K562 (cell line): ENCODE measurements around the gene SORCS2. TPM values are rescaled to one million over a fixed set of nuclear protein-coding genes. Genes with fewer than 3 reads are reported as not detected.

ENCODE experiments used
- ATAC-seq: fragments of 200-7000 bp; cut with Tn5 transposase; 3 replicates; pipeline ENCODE4 v1.9.1; 2020; ENCODE audit warnings: moderate library complexity
- BruUV-seq: library from RNA; stranded (reverse); fragments of 400-500 nt; replicated peaks from 2 replicates; lab custom pipeline; 2021; lab: Mats Ljungman, UMichigan
- CTCF ChIA-PET: fragments of 300-600 bp; formaldehyde crosslinking; extraction: SDS; loops from one replicate; lab custom pipeline; 2021; ENCODE audit warnings: low intra/inter-chr PET ratio; lab: Yijun Ruan, JAX
- POLR2A ChIA-PET: fragments of 300-600, 350-650 bp; sonication (Branson Sonifier 250); formaldehyde crosslinking; extraction: SDS; loops from one replicate; lab custom pipeline; 2021; ENCODE audit warnings: antibody characterized with exemption, inconsistent platforms; lab: Yijun Ruan, JAX
- DNase-seq, 4 experiments: peaks; one replicate each; pipeline versions ENCODE4 v3.0.0 to v3.0.0-alpha.2; 2011 to 2018; ENCODE audit warnings: low spot score in 3 of 4, mixed read lengths in 3 of 4; ENCODE audit errors: extremely low read depth in 1 of 4
- FAIRE-seq: peaks from 2 replicates; lab custom pipeline; 2011; peaks lifted over from hg19 to GRCh38; lab: Jason Lieb, UNC
- H2AFZ ChIP-seq: 2 replicates; pipeline ENCODE4 v1.6.0; 2011; ENCODE audit warnings: low read depth, low read length, control low read depth, inconsistent platforms
- H3K27ac ChIP-seq: fragments of 200-600 bp; 3 replicates; pipeline ENCODE4 v1.8.0; 2011; ENCODE audit warnings: low read depth, mild to moderate bottlenecking, control low read depth, inconsistent platforms, low read length, moderate library complexity, mixed read lengths; ENCODE audit errors: extremely low read depth
- H3K27me3 ChIP-seq, 2 experiments: fragments of 300-600 bp in 1 of 2; 2 replicates in 1 of 2; 3 replicates in 1 of 2; pipeline versions ENCODE4 v1.6.0 to v1.8.0; 2011; ENCODE audit warnings: inconsistent platforms in 2 of 2, low read length in 2 of 2, mild to moderate bottlenecking in 1 of 2, mixed read lengths in 1 of 2, moderate library complexity in 1 of 2; ENCODE audit not compliant: control insufficient read depth in 2 of 2, insufficient read depth in 2 of 2
- H3K36me3 ChIP-seq: fragments of 300-600 bp; 3 replicates; pipeline ENCODE4 v1.8.0; 2011; ENCODE audit warnings: mild to moderate bottlenecking, low read length, inconsistent platforms; ENCODE audit not compliant: control insufficient read depth, insufficient read depth
- H3K4me1 ChIP-seq, 2 experiments: fragments of 200-600 bp in 1 of 2; replicated peaks in 1 of 2; 2 replicates in 1 of 2; 3 replicates in 1 of 2; pipeline versions ENCODE4 v1.5.1 to v1.8.0; 2011; ENCODE audit warnings: inconsistent platforms in 2 of 2, low read length in 2 of 2, mild to moderate bottlenecking in 1 of 2, mixed read lengths in 1 of 2, moderate library complexity in 1 of 2; ENCODE audit not compliant: control insufficient read depth in 2 of 2, insufficient read depth in 2 of 2
- H3K4me2 ChIP-seq: 2 replicates; pipeline ENCODE4 v1.6.1; 2011; ENCODE audit warnings: low read length, control low read depth, inconsistent platforms, mixed read lengths; ENCODE audit not compliant: insufficient read depth
- H3K4me3 ChIP-seq: fragments of 200-600 bp; sonication (generic), shearing (Covaris generic); 2 replicates; pipeline ENCODE4 v1.5.1; 2016; ENCODE audit warnings: control low read depth, inconsistent platforms
- H3K79me2 ChIP-seq: fragments of 200-600 bp; 3 replicates; pipeline ENCODE4 v1.8.0; 2011; ENCODE audit warnings: low read length, inconsistent platforms; ENCODE audit not compliant: control insufficient read depth, insufficient read depth
- H3K9ac ChIP-seq, 2 experiments: 2 replicates each; pipeline versions ENCODE4 v1.6.0 to v1.6.1; 2011; ENCODE audit warnings: low read depth in 2 of 2, low read length in 2 of 2, control low read depth in 1 of 2, inconsistent platforms in 1 of 2, mild to moderate bottlenecking in 1 of 2, mixed read lengths in 1 of 2; ENCODE audit not compliant: insufficient read depth in 1 of 2
- H3K9me1 ChIP-seq: one replicate; pipeline ENCODE4 v1.6.0; 2011; ENCODE audit warnings: inconsistent platforms, mild to moderate bottlenecking, low read length, moderate library complexity; ENCODE audit not compliant: control insufficient read depth, insufficient read depth
- H3K9me3 ChIP-seq: replicated peaks from 2 replicates; pipeline ENCODE4 v1.5.1; 2011; ENCODE audit warnings: low read depth, low read length, inconsistent platforms; ENCODE audit not compliant: control insufficient read depth, insufficient read depth
- H4K20me1 ChIP-seq: replicated peaks from 2 replicates; pipeline ENCODE4 v1.6.1; 2011; ENCODE audit warnings: low read length, inconsistent platforms, mixed read lengths; ENCODE audit not compliant: control insufficient read depth, insufficient read depth
- DNMT1 ChIP-seq: fragments of 450-650 bp; IDR thresholded peaks from 2 replicates; pipeline ENCODE4 v1.6.1; 2016; ENCODE audit warnings: antibody characterized with exemption, mild to moderate bottlenecking
- ETV1 ChIP-seq: fragments of 450-650 bp; conservative IDR thresholded peaks from 2 replicates; pipeline ENCODE4 v1.6.1; 2016; ENCODE audit warnings: missing genetic modification characterization, control low read depth, low read depth, missing compliant biosample characterization
- KAT8 ChIP-seq: fragments of 450-650 bp; IDR thresholded peaks from 2 replicates; pipeline ENCODE4 v1.6.1; 2016; ENCODE audit warnings: low read depth, mild to moderate bottlenecking
- MAFK ChIP-seq: IDR thresholded peaks from 2 replicates; pipeline ENCODE4 v1.6.1; 2011; ENCODE audit warnings: low read length, improper control_type of control experiment
- MBD1 ChIP-seq: fragments of 250-450 bp; sonication (Bioruptor Pico); IDR thresholded peaks from 2 replicates; pipeline ENCODE4 v1.8.0; 2022; ENCODE audit warnings: inconsistent platforms
- POLR2B ChIP-seq: fragments of 450-650 bp; IDR thresholded peaks from 2 replicates; pipeline ENCODE4 v1.6.1; 2018; ENCODE audit warnings: low read depth; ENCODE audit not compliant: partially characterized antibody
- PTTG1 ChIP-seq: fragments of 450-650 bp; IDR thresholded peaks from 2 replicates; pipeline ENCODE4 v1.6.1; 2016; ENCODE audit warnings: low read depth, mild to moderate bottlenecking, missing genetic modification characterization, missing compliant biosample characterization
- RHOXF2B ChIP-seq: fragments of 250-450 bp; sonication (Bioruptor Pico); conservative IDR thresholded peaks from 2 replicates; pipeline ENCODE4 v1.5.1; 2021
- SIX5 ChIP-seq, 2 experiments: IDR thresholded peaks; 2 replicates each; pipeline ENCODE4 v1.6.1; 2011; ENCODE audit warnings: low read length in 2 of 2, borderline replicate concordance in 1 of 2, low read depth in 1 of 2, mild to moderate bottlenecking in 1 of 2, moderate library complexity in 1 of 2; ENCODE audit not compliant: insufficient read depth in 1 of 2
- SRF ChIP-seq, 2 experiments: fragments of 250-450, 450-650 bp in 1 of 2; sonication (Bioruptor Pico) in 1 of 2; sonication (generic) in 1 of 2; formaldehyde crosslinking; IDR thresholded peaks; 2 replicates each; pipeline versions ENCODE4 v1.5.0 to v1.5.1; 2020 to 2022; ENCODE audit warnings: mild to moderate bottlenecking in 1 of 2, missing genetic modification reagents in 1 of 2
- ZBTB17 ChIP-seq: fragments of 450-650 bp; formaldehyde crosslinking; IDR thresholded peaks from 2 replicates; pipeline ENCODE4 v1.4.0; 2020; ENCODE audit warnings: mild to moderate bottlenecking
- ZNF324 ChIP-seq: fragments of 250-450 bp; sonication (Bioruptor Pico); IDR thresholded peaks from 2 replicates; pipeline ENCODE4 v1.4.0; 2020; ENCODE audit warnings: mild to moderate bottlenecking
- ZNF407 ChIP-seq: fragments of 450-650 bp; IDR thresholded peaks from 2 replicates; pipeline ENCODE4 v1.6.1; 2016; ENCODE audit warnings: low read depth
- ZNF644 ChIP-seq: fragments of 200-800 bp; sonication (Bioruptor generic); IDR thresholded peaks from 2 replicates; pipeline ENCODE4 v1.6.1; 2016; ENCODE audit warnings: low read depth, missing genetic modification characterization, missing compliant biosample characterization
- WGBS: fragments of 100-300 bp; shearing (Covaris generic); methylation state at CpG from one replicate; pipeline ENCODE4 v1.1.6; 2016; ENCODE audit warnings: low coverage, mixed read lengths; ENCODE audit not compliant: insufficient coverage; ENCODE audit errors: missing lambda C conversion rate; 5-methylcytosine and 5-hydroxymethylcytosine counted together
- in situ Hi-C: fragments of 300-500 bp; cut with MboI; formaldehyde crosslinking; loops from 4 replicates; pipeline ENCODE4 v1.15.0; 2018; ENCODE audit warnings: inconsistent platforms, mixed read lengths
- intact Hi-C: fragments of 100-400 bp; cut with micrococcal nuclease; formaldehyde crosslinking; loops from 2 replicates; pipeline ENCODE4 v1.14.2; 2022
- polyA plus RNA-seq, 8 experiments: library from polyadenylated mRNA; depleted of rRNA in 4 of 8; stranded (reverse) in 5 of 8; unstranded in 3 of 8; fragments of >200 nt; fragmentation: Nextera tagmentation in 2 of 8; fragmentation: Illumina TruSeq in 1 of 8; extraction: Ambion mirVana in 2 of 8; extraction: Trizol in 1 of 8; gene quantifications; 2 replicates each; pipeline versions ENCODE4 v1.2.1 to v1.2.3, GENCODE V29; 2011 to 2014; ENCODE audit warnings: inconsistent platforms in 1 of 8, missing spikeins in 1 of 8
- total RNA-seq, 7 experiments: library from RNA; depleted of rRNA in 6 of 7; stranded (reverse); fragments of >200 nt in 6 of 7; fragmentation: Illumina TruSeq in 2 of 7; extraction: Trizol in 2 of 7; gene quantifications; 2 replicates each; pipeline versions ENCODE4 v1.2.1 to v1.2.3, GENCODE V29; 2011 to 2021; ENCODE audit warnings: low replicate concordance in 1 of 7

SORCS2 gene
- total and polyA plus RNA-seq, 9 of the 15 experiments (the other 6 are each of a cell fraction or from before 2014, with no cell fraction given), result not detected

- H2AFZ ChIP-seq, result no peak overlapping the region
- H3K4me2 ChIP-seq, result no peak overlapping the region
- no peaks in the 10 kb centered on the region for H3K36me3 ChIP-seq
- intact Hi-C loops, result no loop called here
- no peaks in the 10 kb centered on the region for H3K9me3 ChIP-seq
- H3K9ac ChIP-seq, result no peak overlapping the region
- POLR2A ChIA-PET, result no interaction called here
- FAIRE-seq (no peak), DNase-seq (no peak), ATAC-seq (no peak)
- in situ Hi-C loops, result no loop called here
- WGBS, result under 1% methylated on average over 19 of the region's 20 CpGs
- no peaks in the 10 kb centered on the region for H3K9me1 ChIP-seq
- H3K4me3 ChIP-seq, result no peak overlapping the region
- H3K27me3 ChIP-seq, result peaks cover 0 to 75% of the 10 kb centered on the region in 2 experiments; a peak in 3 of 5 replicates
- H3K79me2 ChIP-seq, result no peaks in the 10 kb centered on the region
- no TSS peak for BruUV-seq
- peaks cover 4% of the 10 kb centered on the region; the same call in 1 of the 2 replicates for H4K20me1 ChIP-seq
- H3K27ac ChIP-seq, result no peak overlapping the region
- H3K4me1 ChIP-seq, result no peaks in the 10 kb centered on the region
- CTCF ChIA-PET, result no interaction called here
- no peak for TF ChIP-seq MAFK
- TF ChIP-seq ZNF407, result no peak
- no peak for TF ChIP-seq ETV1 (tag)
- TF ChIP-seq RHOXF2B (CRISPR knock-in tag), result no peak
- TF ChIP-seq ZBTB17, result no peak
- no peak for TF ChIP-seq KAT8
- TF ChIP-seq SIX5 (IDR thresholded peaks at IDR 0.05; ENCODE audit: borderline replicate concordance in 1 of 2, insufficient read depth in 1 of 2, low read depth in 1 of 2, low read length in 2 of 2), result no peak
- TF ChIP-seq SRF (CRISPR knock-in tag; IDR thresholded peaks at IDR 0.05), result no peak
- TF ChIP-seq MBD1 (CRISPR knock-in tag), result no peak
- no peak for TF ChIP-seq PTTG1
- no peak for TF ChIP-seq DNMT1
- TF ChIP-seq ZNF324, result no peak
- no peak for TF ChIP-seq ZNF644 (tag)
- no peak for TF ChIP-seq POLR2B
Measured at GRCh38 chr4:7426525-7427171, 234.3 kb downstream of the SORCS2 start.
